Kidney epithelial cell (primary cell): ENCODE measurements around the gene ABHD2. TPM values are rescaled to one million over a fixed set of nuclear protein-coding genes. Genes with fewer than 3 reads are reported as not detected.

Experiments
- DNase-seq: peaks from one replicate; pipeline ENCODE4 v3.0.0-alpha.2; 2010; ENCODE audit warnings: low read depth
- H3K27me3 ChIP-seq: 2 replicates; pipeline ENCODE4 v1.6.0; 2011; ENCODE audit warnings: low read length; ENCODE audit not compliant: control insufficient read depth, insufficient read depth
- H3K36me3 ChIP-seq: 2 replicates; pipeline ENCODE4 v1.5.1; 2011; ENCODE audit warnings: low read length; ENCODE audit not compliant: control insufficient read depth, insufficient read depth
- H3K4me3 ChIP-seq: 2 replicates; pipeline ENCODE4 v1.5.1; 2011; ENCODE audit warnings: low read depth, mild to moderate bottlenecking, control low read depth, low read length
- CTCF ChIP-seq: IDR thresholded peaks from 2 replicates; pipeline ENCODE4 v1.5.1; 2011; ENCODE audit warnings: mild to moderate bottlenecking, moderate library complexity, low read length, control low read depth, inconsistent platforms; ENCODE audit not compliant: insufficient read depth, poor library complexity, severe bottlenecking
- total RNA-seq: library from RNA; depleted of rRNA; stranded (reverse); fragments of >200 nt; gene quantifications from 2 replicates; pipeline ENCODE4 v1.2.3, GENCODE V29; 2015

ABHD2 gene
- total RNA-seq, 1 donor from 2014 or later, result 39.7 TPM

- no peak for DNase-seq
These were observed 73.4 kb downstream of the ABHD2 start for GRCh38 chr15:89161666-89162065.

DNA sequence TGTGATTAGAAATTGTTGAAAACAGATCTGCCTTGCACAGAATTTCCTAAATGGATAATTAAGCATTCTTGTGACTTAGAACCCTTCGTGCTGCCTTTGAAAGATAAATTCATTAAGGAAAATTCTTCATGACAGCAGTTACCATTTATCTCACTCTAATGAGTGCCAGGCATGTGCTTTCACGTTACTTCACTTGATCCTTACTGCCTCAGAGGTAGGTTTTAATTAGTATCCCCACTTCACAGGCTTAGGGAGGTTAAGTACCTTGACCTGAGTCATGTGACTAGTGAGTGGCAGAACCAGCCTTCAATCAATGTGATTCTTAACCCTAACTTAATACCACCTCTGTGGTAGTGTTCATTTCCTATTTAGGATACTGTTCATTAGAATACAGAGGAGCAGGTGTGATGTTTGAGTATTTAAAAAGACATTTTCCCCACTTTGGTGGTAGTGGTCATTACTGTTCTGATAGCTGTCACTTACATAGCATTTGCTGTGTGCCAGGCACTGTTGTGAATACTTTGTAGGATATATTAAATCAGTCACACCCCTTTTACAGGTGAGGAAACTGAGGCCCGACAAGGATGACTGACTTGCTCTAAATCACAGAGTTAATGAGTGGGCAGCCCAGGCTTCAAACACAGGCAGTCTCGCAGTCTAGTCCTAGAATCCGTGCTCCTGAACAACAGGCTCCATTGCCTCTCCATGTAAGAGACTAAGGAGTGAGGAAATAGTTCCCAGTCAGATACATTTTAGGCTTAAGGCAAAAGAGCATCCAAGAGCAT lies 75.2 kb downstream of the ABHD2 start:
- H3K36me3 ChIP-seq, result no peaks in the 10 kb centered on the region
- H3K27me3 ChIP-seq, result no peaks in the 10 kb centered on the region
- H3K4me3 ChIP-seq, result no peak overlapping the region
- DNase-seq, result no peak
- no peak for TF ChIP-seq CTCF

More at GRCh38 chr15:89161666-89162065, 73.4 kb downstream of the ABHD2 start:
- no peak overlapping the region for H3K4me3 ChIP-seq
- no peak for TF ChIP-seq CTCF
- no peaks in the 10 kb centered on the region for H3K36me3 ChIP-seq
- H3K27me3 ChIP-seq, result no peaks in the 10 kb centered on the region

DNA sequence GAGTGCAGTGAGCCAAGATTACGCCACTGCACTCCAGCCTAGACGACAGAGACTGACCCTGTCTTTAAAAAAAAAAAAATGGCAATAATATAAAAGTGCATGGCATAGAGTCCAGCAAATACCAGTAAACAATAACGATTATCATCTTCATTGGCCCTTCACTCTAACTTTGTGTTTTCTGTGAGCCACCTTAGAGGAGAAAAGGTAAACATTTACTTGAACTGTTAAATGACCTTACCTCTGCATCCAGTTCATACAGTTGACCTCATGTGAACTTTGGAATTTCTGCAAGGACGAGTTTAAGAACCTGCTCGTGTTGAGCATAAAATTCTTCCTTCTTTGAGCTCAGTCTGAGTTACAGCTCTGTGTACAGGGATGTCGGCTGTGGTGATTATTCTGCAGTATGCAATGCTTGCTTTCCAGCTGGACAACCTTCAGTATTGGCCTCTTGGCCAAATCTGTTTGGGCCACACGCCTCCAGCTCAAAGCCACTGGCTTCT lies 76.5 kb downstream of the ABHD2 start:
- no peak overlapping the region for H3K4me3 ChIP-seq
- H3K36me3 ChIP-seq, result no peaks in the 10 kb centered on the region
- H3K27me3 ChIP-seq, result no peaks in the 10 kb centered on the region
- no peak for TF ChIP-seq CTCF
- no peak for DNase-seq

DNA sequence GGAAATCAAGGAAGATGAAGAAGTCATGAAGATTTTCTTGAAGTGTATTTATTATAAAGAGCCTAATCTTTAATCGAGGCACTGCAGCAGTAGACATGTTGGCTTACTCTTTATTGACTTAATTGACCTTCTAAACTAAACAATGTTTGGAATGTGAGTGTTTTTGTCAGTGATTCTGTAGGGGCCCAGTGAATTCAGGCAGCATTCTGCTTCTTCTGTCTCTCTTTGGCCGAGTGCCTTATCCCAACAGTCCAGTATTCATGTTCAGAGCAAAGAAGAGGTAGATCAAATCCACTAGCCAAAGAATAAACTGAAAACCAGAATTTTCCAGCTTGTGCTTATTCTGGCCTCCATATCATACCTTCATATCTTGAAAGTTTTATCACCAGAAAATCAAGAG lies 77.4 kb downstream of the ABHD2 start:
- no peak for DNase-seq
- no peak overlapping the region for H3K4me3 ChIP-seq
- TF ChIP-seq CTCF, result no peak
- no peaks in the 10 kb centered on the region for H3K36me3 ChIP-seq
- no peaks in the 10 kb centered on the region for H3K27me3 ChIP-seq

DNA sequence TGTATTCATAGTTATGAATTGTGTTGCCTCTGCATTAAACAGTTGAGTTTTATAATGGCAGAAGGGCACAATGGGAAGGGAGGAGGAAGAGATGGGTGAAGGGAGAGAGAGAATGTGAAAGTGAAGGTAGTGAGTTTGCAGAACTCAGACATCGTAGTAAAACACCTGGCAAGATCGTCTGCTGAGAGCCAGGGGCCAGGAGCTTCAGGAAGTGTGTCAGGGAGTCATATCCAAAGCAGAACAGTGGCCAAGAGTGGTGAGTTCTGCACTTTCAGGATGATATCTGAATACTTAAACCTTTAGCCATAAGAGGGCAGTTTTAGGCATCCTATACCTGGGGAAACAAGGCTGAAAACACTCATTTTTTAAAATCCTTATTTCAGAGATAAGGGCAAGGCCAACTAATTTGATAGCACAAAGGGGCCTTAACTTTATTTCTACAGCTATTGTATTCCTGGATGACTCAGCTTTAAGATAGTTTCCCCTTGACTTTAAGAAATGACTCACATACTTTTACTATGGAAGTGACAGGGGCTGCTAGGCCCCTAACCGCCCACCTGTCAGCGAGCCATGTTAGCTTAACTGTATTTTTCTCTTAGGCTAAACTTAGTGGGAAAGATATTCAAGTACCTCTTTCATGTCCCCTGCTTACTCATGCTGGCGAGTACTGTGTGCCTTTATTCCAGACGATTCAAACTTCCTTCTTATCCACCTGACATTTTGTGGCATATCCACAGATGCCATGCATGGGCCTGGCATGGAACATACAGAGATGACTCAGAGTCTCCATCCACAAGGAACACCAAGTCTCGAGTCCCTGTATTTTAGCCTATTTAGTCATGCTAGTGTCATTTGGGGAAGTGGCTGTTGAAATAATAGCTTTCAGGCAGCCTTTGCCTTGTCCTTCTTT lies 79.3 kb downstream of the ABHD2 start:
- no peak for TF ChIP-seq CTCF
- Histone ChIP-seq H3K27me3 (no peaks in the 10 kb centered on the region), H3K4me3 (no peak overlapping the region), H3K36me3 (no peaks in the 10 kb centered on the region)
- peak; percentile 75 for DNase-seq
